ENCODE results near the gene DBX2. TPM values are rescaled to one million over a fixed set of nuclear protein-coding genes. Genes with fewer than 3 reads are reported as not detected.

DBX2 gene
- total and polyA plus RNA-seq, 4 donors: not detected

GRCh38 chr12:45010059-45010458 is 40.8 kb downstream of the DBX2 start:
- TF ChIP-seq REST (IDR thresholded peaks at IDR 0.05) (no peak), FOXA2 (IDR thresholded peaks at IDR 0.05) (no peak), ZBTB33 (IDR thresholded peaks at IDR 0.05) (no peak), HNF4A (conservative IDR thresholded peaks at IDR 0.05) (no peak), GABPA (IDR thresholded peaks at IDR 0.05 in 1 of 2, conservative IDR thresholded peaks at IDR 0.05 in 1 of 2) (no peak)

GRCh38 chr12:45008211-45008610 is 42.7 kb downstream of the DBX2 start:
- Histone ChIP-seq H3K4me1 (ENCODE audit: control insufficient read depth in 4 of 4, insufficient read depth in 4 of 4, low read length in 3 of 4) (no peaks in the 10 kb centered on the region), H3K4me3 (ENCODE audit: low read depth in 1 of 3, low read length in 3 of 3) (no peak overlapping the region), H3K36me3 (ENCODE audit: control insufficient read depth in 4 of 4, insufficient read depth in 3 of 4, low read depth in 1 of 4, low read length in 3 of 4) (no peaks in the 10 kb centered on the region), H3K9me3 (ENCODE audit: control insufficient read depth in 4 of 4, low read length in 3 of 4) (no peaks in the 10 kb centered on the region), H3K27me3 (ENCODE audit: control insufficient read depth in 4 of 4, insufficient read depth in 4 of 4, low read length in 3 of 4) (peaks cover 0 to 2% (median 0%) of the 10 kb centered on the region in 4 donors), H3K27ac (ENCODE audit: low read depth in 1 of 2, low read length in 2 of 2) (no peak overlapping the region), H3K9ac (ENCODE audit: low read depth in 1 of 2, low read length in 2 of 2) (no peak overlapping the region)
- no peak for DNase-seq (ENCODE audit: low spot score)
- TF ChIP-seq MAX (IDR thresholded peaks at IDR 0.05) (no peak), GABPA (IDR thresholded peaks at IDR 0.05 in 1 of 2, conservative IDR thresholded peaks at IDR 0.05 in 1 of 2) (no peak), TAF1 (conservative IDR thresholded peaks at IDR 0.05) (no peak), RAD21 (IDR thresholded peaks at IDR 0.05) (no peak), JUND (IDR thresholded peaks at IDR 0.05) (no peak), EGR1 (IDR thresholded peaks at IDR 0.05; ENCODE audit: low read depth in 2 of 2) (no peak), REST (IDR thresholded peaks at IDR 0.05) (no peak), FOXA1 (IDR thresholded peaks at IDR 0.05) (no peak), ZBTB33 (IDR thresholded peaks at IDR 0.05) (no peak), CTCF (IDR thresholded peaks at IDR 0.05; ENCODE audit: low read depth, low read length, missing input control) (no peak), HNF4A (conservative IDR thresholded peaks at IDR 0.05) (no peak), FOXA2 (IDR thresholded peaks at IDR 0.05) (no peak), NR2F2 (IDR thresholded peaks at IDR 0.05) (no peak), YY1 (IDR thresholded peaks at IDR 0.05) (no peak), ATF3 (IDR thresholded peaks at IDR 0.05) (no peak), HNF4G (IDR thresholded peaks at IDR 0.05) (no peak), RXRA (IDR thresholded peaks at IDR 0.05) (no peak), SP1 (IDR thresholded peaks at IDR 0.05) (no peak)

More at GRCh38 chr12:45010059-45010458, 40.8 kb downstream of the DBX2 start:
- DNase-seq (ENCODE audit: low spot score): no peak
- no peak overlapping the region for H3K4me3 ChIP-seq (ENCODE audit: low read depth in 1 of 3, low read length in 3 of 3)
- no peaks in the 10 kb centered on the region for H3K9me3 ChIP-seq (ENCODE audit: control insufficient read depth in 4 of 4, low read length in 3 of 4)
- peaks cover 0 to 2% (median 0%) of the 10 kb centered on the region in 4 donors for H3K27me3 ChIP-seq (ENCODE audit: control insufficient read depth in 4 of 4, insufficient read depth in 4 of 4, low read length in 3 of 4)
- no peak overlapping the region for H3K9ac ChIP-seq (ENCODE audit: low read depth in 1 of 2, low read length in 2 of 2)
- H3K4me1 ChIP-seq (ENCODE audit: control insufficient read depth in 4 of 4, insufficient read depth in 4 of 4, low read length in 3 of 4): no peaks in the 10 kb centered on the region
- H3K27ac ChIP-seq (ENCODE audit: low read depth in 1 of 2, low read length in 2 of 2): no peak overlapping the region
- no peaks in the 10 kb centered on the region for H3K36me3 ChIP-seq (ENCODE audit: control insufficient read depth in 4 of 4, insufficient read depth in 3 of 4, low read depth in 1 of 4, low read length in 3 of 4)
- 54% methylated on average over 4 of the region's 4 CpGs for WGBS
